PFSK-1 (cell line): Measurements from ENCODE around the gene GLS.

Experiments
- FOXP2 ChIP-seq: optimal IDR thresholded peaks from 2 replicates; pipeline ENCODE3; 2011; ENCODE audit warnings: borderline replicate concordance, control low read depth, inconsistent platforms; ENCODE audit not compliant: insufficient read depth; ENCODE audit errors: extremely low read length, extremely low read depth
- POLR2AphosphoS5 ChIP-seq: IDR thresholded peaks from 2 replicates; pipeline ENCODE4 v1.6.1; 2012; ENCODE audit warnings: low read depth, mild to moderate bottlenecking, control low read depth, low read length, moderate library complexity
- REST ChIP-seq, 2 experiments: IDR thresholded peaks; 2 replicates each; pipeline versions ENCODE4 v1.6.1 to v1.8.0; 2011 to 2012; ENCODE audit warnings: low read depth in 2 of 2, low read length in 2 of 2, control low read depth in 1 of 2, inconsistent platforms in 1 of 2, mild to moderate bottlenecking in 1 of 2, moderate library complexity in 1 of 2; ENCODE audit not compliant: insufficient read depth in 1 of 2
- SIN3A ChIP-seq: IDR thresholded peaks from 2 replicates; pipeline ENCODE4 v1.6.1; 2012; ENCODE audit warnings: mild to moderate bottlenecking, low read length, moderate library complexity, borderline replicate concordance; ENCODE audit not compliant: insufficient read depth
- TAF1 ChIP-seq: IDR thresholded peaks from 2 replicates; pipeline ENCODE4 v1.6.1; 2012; ENCODE audit warnings: low read length, control low read depth, borderline replicate concordance; ENCODE audit not compliant: insufficient read depth

The GLS gene

GRCh38 chr2:190972846-190973245 is 92.2 kb downstream of the GLS start:
- TF ChIP-seq POLR2AphosphoS5 (no peak), FOXP2 (no peak), TAF1 (no peak), SIN3A (no peak), REST (IDR thresholded peaks at IDR 0.05; ENCODE audit: insufficient read depth in 1 of 2, low read depth in 2 of 2, low read length in 2 of 2) (no peak)

- TF ChIP-seq SIN3A (no peak), TAF1 (no peak), REST (IDR thresholded peaks at IDR 0.05; ENCODE audit: insufficient read depth in 1 of 2, low read depth in 2 of 2, low read length in 2 of 2) (no peak), POLR2AphosphoS5 (no peak), FOXP2 (no peak)
These were observed 92.6 kb downstream of the GLS start for GRCh38 chr2:190973262-190973661.

GRCh38 chr2:190973726-190974628 is 93.4 kb downstream of the GLS start:
- no peak for TF ChIP-seq REST (IDR thresholded peaks at IDR 0.05; ENCODE audit: insufficient read depth in 1 of 2, low read depth in 2 of 2, low read length in 2 of 2)

GRCh38 chr2:190974629-190975361 is 94.2 kb downstream of the GLS start:
- no peak for TF ChIP-seq REST (IDR thresholded peaks at IDR 0.05; ENCODE audit: insufficient read depth in 1 of 2, low read depth in 2 of 2, low read length in 2 of 2)
- TF ChIP-seq TAF1 = no peak
- TF ChIP-seq POLR2AphosphoS5 = no peak
- TF ChIP-seq FOXP2 = no peak
- no peak for TF ChIP-seq SIN3A
